ENCODE measurements around the gene ASB11. TPM values are rescaled to one million over a fixed set of nuclear protein-coding genes. Genes with fewer than 3 reads are reported as not detected.

The ASB11 gene
- total RNA-seq, 8 experiments from 2014 or later, result 0.14 to 0.28 (median 0.17) TPM; not detected in 5

GRCh38 chrX:15244421-15244820, 71.0 kb downstream of the ASB11 start:
- WGBS, 10 experiments, result 17 to 100% (median 60%) methylated on average over 1 to 5 of the region's 5 CpGs; no CpG with 5 or more reads in 2 of the 10 experiments
- in situ Hi-C loops (cut with MboI; ENCODE audit: low pct_unique_long_range_greater_than_20kb in 2 of 9, low sequenced_read_pairs in 9 of 9, unreplicated experiment in 9 of 9), result no loop called here
- no peaks in the 10 kb centered on the region for H3K4me1 ChIP-seq (replicated peaks in 1 of 2)
- H3K27ac ChIP-seq, result no peak overlapping the region
- H3K4me3 ChIP-seq, result no peak overlapping the region
- no peak for ATAC-seq (replicated peaks in 6 of 8)

GRCh38 chrX:15242899-15243555, 72.4 kb downstream of the ASB11 start:
- 0 to 35% (median 6%) methylated on average over 3 to 5 of the region's 5 CpGs; no CpG with 5 or more reads in 3 of the 10 experiments for WGBS, 10 experiments
- Histone ChIP-seq H3K4me1 (replicated peaks in 1 of 2) (no peaks in the 10 kb centered on the region), H3K27ac (no peak overlapping the region), H3K4me3 (no peak overlapping the region)
- ATAC-seq (replicated peaks in 6 of 8), result peak in 3 of 8 experiments; percentile 23 to 50 (median 34)
- in situ Hi-C loops (cut with MboI; ENCODE audit: low pct_unique_long_range_greater_than_20kb in 2 of 9, low sequenced_read_pairs in 9 of 9, unreplicated experiment in 9 of 9), result no loop called here

GRCh38 chrX:15241301-15241700, 74.1 kb downstream of the ASB11 start:
- WGBS, 10 experiments, result 28 to 42% methylated on average over 2 to 3 of the region's 3 CpGs; no CpG with 5 or more reads in 8 of the 10 experiments
- ATAC-seq (replicated peaks in 6 of 8), result no peak
- in situ Hi-C loops (cut with MboI; ENCODE audit: low pct_unique_long_range_greater_than_20kb in 2 of 9, low sequenced_read_pairs in 9 of 9, unreplicated experiment in 9 of 9), result no loop called here
- Histone ChIP-seq H3K27ac (no peak overlapping the region), H3K4me3 (no peak overlapping the region), H3K4me1 (replicated peaks in 1 of 2) (no peaks in the 10 kb centered on the region)

DNA sequence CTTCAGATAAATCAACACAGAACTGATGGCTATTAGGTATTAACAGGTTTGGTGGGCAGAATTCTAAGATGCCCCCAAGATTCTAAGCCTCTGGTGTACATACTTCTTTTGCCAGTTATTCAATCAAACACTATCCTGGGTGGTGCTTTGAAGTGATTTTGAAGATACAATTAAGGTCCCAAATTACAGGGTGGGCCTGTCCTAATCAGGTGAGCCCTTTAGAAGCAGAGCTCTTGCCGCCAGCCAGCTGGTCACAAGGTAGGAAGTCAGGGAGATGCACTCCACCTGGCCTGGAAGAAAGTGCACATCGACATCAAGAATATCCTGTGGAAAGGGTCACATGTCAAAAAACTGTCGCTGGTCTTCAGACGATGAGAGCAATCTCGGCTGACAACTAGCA, 75.0 kb downstream of the ASB11 start:
- 95% methylated on average over 3 of the region's 5 CpGs; no CpG with 5 or more reads in 9 of the 10 experiments for WGBS, 10 experiments
- in situ Hi-C loops (cut with MboI; ENCODE audit: low pct_unique_long_range_greater_than_20kb in 2 of 9, low sequenced_read_pairs in 9 of 9, unreplicated experiment in 9 of 9), result no loop called here
- no peak for ATAC-seq (replicated peaks in 6 of 8)

DNA sequence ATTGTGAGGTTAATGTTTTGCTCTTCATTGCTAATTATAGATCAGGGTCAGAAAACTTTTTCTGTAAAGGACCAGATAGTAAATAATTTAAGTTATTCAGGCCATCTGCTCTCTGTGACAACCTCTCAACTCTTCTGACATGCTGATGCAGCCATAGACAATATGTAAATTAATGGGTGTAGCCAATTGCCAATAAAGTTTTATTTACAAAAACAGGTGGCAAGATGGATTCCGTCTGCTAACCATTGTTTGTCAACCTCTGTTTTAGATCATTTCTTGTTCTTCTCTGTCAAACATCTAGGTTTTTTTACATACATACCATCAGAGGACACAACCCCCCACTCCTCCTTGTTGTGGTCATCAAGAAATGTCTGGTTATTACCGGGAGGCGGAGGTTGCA, 79.3 kb downstream of the ASB11 start:
- in situ Hi-C loops (cut with MboI; ENCODE audit: low pct_unique_long_range_greater_than_20kb in 2 of 9, low sequenced_read_pairs in 9 of 9, unreplicated experiment in 9 of 9), result no loop called here
- WGBS, 10 experiments, result 40 to 100% (median 86%) methylated on average over 1 to 3 of the region's 3 CpGs; no CpG with 5 or more reads in 4 of the 10 experiments
- Histone ChIP-seq H3K27ac (no peak overlapping the region), H3K4me1 (replicated peaks in 1 of 2) (no peaks in the 10 kb centered on the region), H3K4me3 (no peak overlapping the region)
- no peak for ATAC-seq (replicated peaks in 6 of 8)

More for the DNA sequence above, 75.0 kb downstream of the ASB11 start:
- Histone ChIP-seq H3K4me1 (replicated peaks in 1 of 2) (no peaks in the 10 kb centered on the region), H3K27ac (no peak overlapping the region), H3K4me3 (no peak overlapping the region)

DNA sequence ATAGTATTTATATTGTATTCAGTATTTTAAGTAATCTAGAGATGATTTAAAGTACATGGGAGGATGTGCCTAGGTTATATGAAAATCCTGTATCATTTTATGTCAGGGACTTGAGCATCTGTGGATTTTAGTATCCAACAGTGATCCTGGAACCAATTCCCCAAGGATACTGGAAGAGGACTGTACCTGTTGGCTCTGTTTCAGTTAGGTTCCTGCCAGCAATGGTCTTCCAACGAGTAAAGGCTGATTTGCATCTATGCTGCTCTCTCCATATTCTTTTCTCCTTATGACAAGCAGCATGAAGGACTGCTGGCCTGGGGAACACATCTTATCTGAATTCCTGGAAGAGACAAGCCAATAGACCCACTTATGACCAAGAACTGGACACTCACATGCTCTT, 80.4 kb downstream of the ASB11 start:
- H3K4me3 ChIP-seq, result no peak overlapping the region
- no peak for ATAC-seq (replicated peaks in 6 of 8)
- WGBS, 10 experiments, result 0 to 100% (median 44%) methylated on average over 1 of the region's 1 CpG; no CpG with 5 or more reads in 7 of the 10 experiments
- H3K27ac ChIP-seq, result no peak overlapping the region
- no peaks in the 10 kb centered on the region for H3K4me1 ChIP-seq (replicated peaks in 1 of 2)
- in situ Hi-C loops (cut with MboI; ENCODE audit: low pct_unique_long_range_greater_than_20kb in 2 of 9, low sequenced_read_pairs in 9 of 9, unreplicated experiment in 9 of 9), result no loop called here

GRCh38 chrX:15233416-15234015, 81.9 kb downstream of the ASB11 start:
- 10 to 60% (median 27%) methylated on average over 1 to 2 of the region's 3 CpGs; no CpG with 5 or more reads in 6 of the 10 experiments for WGBS, 10 experiments
- ATAC-seq (replicated peaks in 6 of 8), result peak in 5 of 8 experiments; percentile 16 to 63 (median 26)
- in situ Hi-C loops (cut with MboI; ENCODE audit: low pct_unique_long_range_greater_than_20kb in 2 of 9, low sequenced_read_pairs in 9 of 9, unreplicated experiment in 9 of 9), result no loop called here
- no peaks in the 10 kb centered on the region for H3K4me1 ChIP-seq (replicated peaks in 1 of 2)
- no peak overlapping the region for H3K27ac ChIP-seq
- no peak overlapping the region for H3K4me3 ChIP-seq

Other genes with a start within 250 kb of the ASB11 start
- 1 to 10 TPM in 3 of 8 experiments, under 1 TPM in 1, not detected in 4; 0.27 to 3.8 (median 1.1) TPM for gene ASB9, start 45.6 kb downstream of the ASB11 start, total RNA-seq
- 10 to 100 TPM in 6 of 8 experiments, 1 to 10 TPM in 2; 3.8 to 21.4 (median 14.0) TPM for gene PIGA, start 19.9 kb upstream of the ASB11 start, total RNA-seq
- gene VEGFD, start 68.8 kb upstream of the ASB11 start, total RNA-seq, result under 1 TPM in 7 of 8 experiments, not detected in 1; 0.05 to 0.41 (median 0.19) TPM
- gene PIR, start 177.7 kb upstream of the ASB11 start, total RNA-seq, result 10 to 100 TPM in 7 of 8 experiments, 1 to 10 TPM in 1; 7.7 to 41.6 (median 13.9) TPM
- gene BMX, start 185.2 kb upstream of the ASB11 start, total RNA-seq, result 1 to 10 TPM in 1 of 8 experiments, under 1 TPM in 3, not detected in 4; 0.05 to 1.4 (median 0.18) TPM